Measurements from ENCODE around the gene SLC22A31.

The SLC22A31 gene

GRCh38 chr16:89210904-89211515 lies 10.7 kb upstream of the SLC22A31 start:
- Histone ChIP-seq H3K27me3 (ENCODE audit: low read depth, low read length) (no peaks in the 10 kb centered on the region), H3K4me3 (ENCODE audit: low read length) (no peak overlapping the region)

GRCh38 chr16:89210165-89210903 lies 10.0 kb upstream of the SLC22A31 start:
- no peak overlapping the region for H3K4me3 ChIP-seq (ENCODE audit: low read length)
- no peaks in the 10 kb centered on the region for H3K27me3 ChIP-seq (ENCODE audit: low read depth, low read length)
- H3K27ac ChIP-seq (ENCODE audit: low read length): no peak overlapping the region
- H3K4me1 ChIP-seq (ENCODE audit: low read length): peaks cover 11% of the 10 kb centered on the region
- no peaks in the 10 kb centered on the region for H3K9me3 ChIP-seq (ENCODE audit: insufficient read depth, low read length)
- H3K36me3 ChIP-seq (replicated peaks; ENCODE audit: low read depth, low read length): no peaks in the 10 kb centered on the region
- no peaks in the 10 kb centered on the region for H3K79me2 ChIP-seq (ENCODE audit: low read length)
- no peak overlapping the region for H3K9ac ChIP-seq (ENCODE audit: low read length)
- TF ChIP-seq CTCF (IDR thresholded peaks at IDR 0.05; ENCODE audit: low read depth, low read length): no peak
- no peak overlapping the region for H3K4me2 ChIP-seq (ENCODE audit: low read length)
- H2AFZ ChIP-seq (ENCODE audit: low read depth, low read length): no peak overlapping the region
- no peaks in the 10 kb centered on the region for H4K20me1 ChIP-seq (ENCODE audit: insufficient read depth, low read length)

More at GRCh38 chr16:89210904-89211515, 10.7 kb upstream of the SLC22A31 start:
- TF ChIP-seq CTCF (IDR thresholded peaks at IDR 0.05; ENCODE audit: low read depth, low read length) (no peak), EZH2phosphoT487 (IDR thresholded peaks at IDR 0.05; ENCODE audit: low read depth) (no peak)
- Histone ChIP-seq H3K9ac (ENCODE audit: low read length) (no peak overlapping the region), H3K4me2 (ENCODE audit: low read length) (no peak overlapping the region), H3K79me2 (ENCODE audit: low read length) (no peaks in the 10 kb centered on the region), H3K4me1 (ENCODE audit: low read length) (peaks cover 11% of the 10 kb centered on the region), H2AFZ (ENCODE audit: low read depth, low read length) (no peak overlapping the region), H3K27ac (ENCODE audit: low read length) (no peak overlapping the region), H3K36me3 (replicated peaks; ENCODE audit: low read depth, low read length) (no peaks in the 10 kb centered on the region), H4K20me1 (ENCODE audit: insufficient read depth, low read length) (no peaks in the 10 kb centered on the region), H3K9me3 (ENCODE audit: insufficient read depth, low read length) (no peaks in the 10 kb centered on the region)

- Histone ChIP-seq H3K4me1 (ENCODE audit: low read length) (peaks cover 11% of the 10 kb centered on the region), H2AFZ (ENCODE audit: low read depth, low read length) (no peak overlapping the region), H3K79me2 (ENCODE audit: low read length) (no peaks in the 10 kb centered on the region), H3K4me3 (ENCODE audit: low read length) (no peak overlapping the region), H3K4me2 (ENCODE audit: low read length) (no peak overlapping the region), H3K9ac (ENCODE audit: low read length) (no peak overlapping the region), H3K9me3 (ENCODE audit: insufficient read depth, low read length) (no peaks in the 10 kb centered on the region), H3K36me3 (replicated peaks; ENCODE audit: low read depth, low read length) (no peaks in the 10 kb centered on the region), H4K20me1 (ENCODE audit: insufficient read depth, low read length) (no peaks in the 10 kb centered on the region), H3K27ac (ENCODE audit: low read length) (no peak overlapping the region), H3K27me3 (ENCODE audit: low read depth, low read length) (no peaks in the 10 kb centered on the region)
- TF ChIP-seq EZH2phosphoT487 (IDR thresholded peaks at IDR 0.05; ENCODE audit: low read depth) (no peak), CTCF (IDR thresholded peaks at IDR 0.05; ENCODE audit: low read depth, low read length) (no peak)
Measured at GRCh38 chr16:89209522-89210044, 9.2 kb upstream of the SLC22A31 start.

GRCh38 chr16:89207993-89208392 lies 7.7 kb upstream of the SLC22A31 start:
- no peaks in the 10 kb centered on the region for H4K20me1 ChIP-seq (ENCODE audit: insufficient read depth, low read length)
- H3K4me1 ChIP-seq (ENCODE audit: low read length): peaks cover 11% of the 10 kb centered on the region
- TF ChIP-seq CTCF (IDR thresholded peaks at IDR 0.05; ENCODE audit: low read depth, low read length): no peak
- TF ChIP-seq EZH2phosphoT487 (IDR thresholded peaks at IDR 0.05; ENCODE audit: low read depth): no peak
- H3K27me3 ChIP-seq (ENCODE audit: low read depth, low read length): no peaks in the 10 kb centered on the region
- no peaks in the 10 kb centered on the region for H3K36me3 ChIP-seq (replicated peaks; ENCODE audit: low read depth, low read length)
- no peak overlapping the region for H3K4me2 ChIP-seq (ENCODE audit: low read length)
- H3K4me3 ChIP-seq (ENCODE audit: low read length): no peak overlapping the region
- no peak overlapping the region for H2AFZ ChIP-seq (ENCODE audit: low read depth, low read length)
- H3K27ac ChIP-seq (ENCODE audit: low read length): no peak overlapping the region
- no peaks in the 10 kb centered on the region for H3K79me2 ChIP-seq (ENCODE audit: low read length)
- H3K9ac ChIP-seq (ENCODE audit: low read length): no peak overlapping the region
- no peaks in the 10 kb centered on the region for H3K9me3 ChIP-seq (ENCODE audit: insufficient read depth, low read length)
